ENCODE measurements around the gene NFIC. TPM values are rescaled to one million over a fixed set of nuclear protein-coding genes. Genes with fewer than 3 reads are reported as not detected.

The NFIC gene
- total and polyA plus RNA-seq, 10 of the 15 experiments (the other 5 are each of a cell fraction or from before 2014, with no cell fraction given) = 0.71 to 53.5 (median 10.2) TPM

- TF ChIP-seq POLR2A (IDR thresholded peaks at IDR 0.05; ENCODE audit: low read depth, low read length) = peak; percentile 92
- peak; percentile 78 for TF ChIP-seq POLR2AphosphoS5 (IDR thresholded peaks at IDR 0.05; ENCODE audit: low read length)
- TF ChIP-seq, protein P1, sequence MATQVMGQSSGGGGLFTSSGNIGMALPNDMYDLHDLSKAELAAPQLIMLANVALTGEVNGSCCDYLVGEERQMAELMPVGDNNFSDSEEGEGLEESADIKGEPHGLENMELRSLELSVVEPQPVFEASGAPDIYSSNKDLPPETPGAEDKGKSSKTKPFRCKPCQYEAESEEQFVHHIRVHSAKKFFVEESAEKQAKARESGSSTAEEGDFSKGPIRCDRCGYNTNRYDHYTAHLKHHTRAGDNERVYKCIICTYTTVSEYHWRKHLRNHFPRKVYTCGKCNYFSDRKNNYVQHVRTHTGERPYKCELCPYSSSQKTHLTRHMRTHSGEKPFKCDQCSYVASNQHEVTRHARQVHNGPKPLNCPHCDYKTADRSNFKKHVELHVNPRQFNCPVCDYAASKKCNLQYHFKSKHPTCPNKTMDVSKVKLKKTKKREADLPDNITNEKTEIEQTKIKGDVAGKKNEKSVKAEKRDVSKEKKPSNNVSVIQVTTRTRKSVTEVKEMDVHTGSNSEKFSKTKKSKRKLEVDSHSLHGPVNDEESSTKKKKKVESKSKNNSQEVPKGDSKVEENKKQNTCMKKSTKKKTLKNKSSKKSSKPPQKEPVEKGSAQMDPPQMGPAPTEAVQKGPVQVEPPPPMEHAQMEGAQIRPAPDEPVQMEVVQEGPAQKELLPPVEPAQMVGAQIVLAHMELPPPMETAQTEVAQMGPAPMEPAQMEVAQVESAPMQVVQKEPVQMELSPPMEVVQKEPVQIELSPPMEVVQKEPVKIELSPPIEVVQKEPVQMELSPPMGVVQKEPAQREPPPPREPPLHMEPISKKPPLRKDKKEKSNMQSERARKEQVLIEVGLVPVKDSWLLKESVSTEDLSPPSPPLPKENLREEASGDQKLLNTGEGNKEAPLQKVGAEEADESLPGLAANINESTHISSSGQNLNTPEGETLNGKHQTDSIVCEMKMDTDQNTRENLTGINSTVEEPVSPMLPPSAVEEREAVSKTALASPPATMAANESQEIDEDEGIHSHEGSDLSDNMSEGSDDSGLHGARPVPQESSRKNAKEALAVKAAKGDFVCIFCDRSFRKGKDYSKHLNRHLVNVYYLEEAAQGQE (IDR thresholded peaks at IDR 0.05; ENCODE audit: low read depth, low read length) = no peak
- TF ChIP-seq LARP7 (IDR thresholded peaks at IDR 0.05) = peak; percentile 78; the same call in 1 of the 2 replicates
- TF ChIP-seq, protein P2, sequence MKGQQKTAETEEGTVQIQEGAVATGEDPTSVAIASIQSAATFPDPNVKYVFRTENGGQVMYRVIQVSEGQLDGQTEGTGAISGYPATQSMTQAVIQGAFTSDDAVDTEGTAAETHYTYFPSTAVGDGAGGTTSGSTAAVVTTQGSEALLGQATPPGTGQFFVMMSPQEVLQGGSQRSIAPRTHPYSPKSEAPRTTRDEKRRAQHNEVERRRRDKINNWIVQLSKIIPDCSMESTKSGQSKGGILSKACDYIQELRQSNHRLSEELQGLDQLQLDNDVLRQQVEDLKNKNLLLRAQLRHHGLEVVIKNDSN (IDR thresholded peaks at IDR 0.05; ENCODE audit: borderline replicate concordance, extremely low read length, insufficient read depth, low read depth, low read length) = no peak
- no peak for TF ChIP-seq MAX (IDR thresholded peaks at IDR 0.05; ENCODE audit: low read depth, low read length)
- no peak for TF ChIP-seq TCF7 (IDR thresholded peaks at IDR 0.05; ENCODE audit: borderline replicate concordance)
- TF ChIP-seq TAF1 (IDR thresholded peaks at IDR 0.05; ENCODE audit: borderline replicate concordance, low read depth, low read length) = peak; percentile 73; the same call in 1 of the 2 replicates
- TF ChIP-seq ZBTB11 (CRISPR knock-in tag; IDR thresholded peaks at IDR 0.05) = peak; percentile 88
- no peak; the same call in 1 of the 2 replicates for TF ChIP-seq ZNF217 (IDR thresholded peaks at IDR 0.05)
- TF ChIP-seq NFXL1 (IDR thresholded peaks at IDR 0.05; ENCODE audit: borderline replicate concordance) = no peak
- TF ChIP-seq TCF12 (IDR thresholded peaks at IDR 0.05; ENCODE audit: low read depth, low read length) = peak; percentile 24; the same call in 1 of the 2 replicates
- TF ChIP-seq E4F1 (IDR thresholded peaks at IDR 0.05; ENCODE audit: borderline replicate concordance, partially characterized antibody) = peak; percentile 70
- TF ChIP-seq, protein P3, sequence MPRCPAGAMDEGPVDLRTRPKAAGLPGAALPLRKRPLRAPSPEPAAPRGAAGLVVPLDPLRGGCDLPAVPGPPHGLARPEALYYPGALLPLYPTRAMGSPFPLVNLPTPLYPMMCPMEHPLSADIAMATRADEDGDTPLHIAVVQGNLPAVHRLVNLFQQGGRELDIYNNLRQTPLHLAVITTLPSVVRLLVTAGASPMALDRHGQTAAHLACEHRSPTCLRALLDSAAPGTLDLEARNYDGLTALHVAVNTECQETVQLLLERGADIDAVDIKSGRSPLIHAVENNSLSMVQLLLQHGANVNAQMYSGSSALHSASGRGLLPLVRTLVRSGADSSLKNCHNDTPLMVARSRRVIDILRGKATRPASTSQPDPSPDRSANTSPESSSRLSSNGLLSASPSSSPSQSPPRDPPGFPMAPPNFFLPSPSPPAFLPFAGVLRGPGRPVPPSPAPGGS (IDR thresholded peaks at IDR 0.05; ENCODE audit: borderline replicate concordance, insufficient read depth, low read depth, low read length, poor library complexity, severe bottlenecking) = no peak
- 0 out of 2 replicates have a peak, but pooled peaks have one; percentile 9 for TF ChIP-seq SPI1 (IDR thresholded peaks at IDR 0.05; ENCODE audit: borderline replicate concordance, insufficient read depth, low read depth, low read length)
These were observed 68.5 kb downstream of the NFIC start (continued) for GRCh38 chr19:3434630-3435553.
